Measurements from ENCODE around the gene SYPL1. TPM values are rescaled to one million over a fixed set of nuclear protein-coding genes. Genes with fewer than 3 reads are reported as not detected.

SYPL1 gene
- total RNA-seq, 1 experiment from 2014 or later: 76.4 TPM

DNA sequence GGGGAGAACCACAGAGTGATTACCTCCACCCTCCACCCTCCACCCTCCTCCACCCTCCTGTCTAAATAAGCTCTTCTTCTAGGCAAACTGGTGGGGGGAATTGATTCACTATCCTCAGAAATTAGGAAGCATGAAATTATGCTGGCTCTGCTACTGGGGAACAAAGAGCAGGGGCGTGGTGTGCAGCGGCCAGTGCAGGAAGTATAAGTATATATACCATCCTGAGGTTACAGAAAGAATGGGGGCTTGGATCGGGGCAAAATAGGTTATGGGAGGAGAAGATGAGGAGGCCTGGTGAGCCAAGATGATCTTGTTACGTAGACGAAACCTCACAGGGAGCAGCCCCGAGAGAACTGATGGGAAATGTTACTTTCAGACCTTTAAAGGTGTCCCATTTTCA lies 49.1 kb downstream of the SYPL1 start:
- Histone ChIP-seq H3K36me3 (ENCODE audit: insufficient read depth, low read length, poor library complexity, severe bottlenecking) (no peaks in the 10 kb centered on the region), H3K27me3 (replicated peaks; ENCODE audit: insufficient read depth, low read depth, low read length, poor library complexity) (no peaks in the 10 kb centered on the region), H3K4me1 (ENCODE audit: insufficient read depth, low read length, poor library complexity, severe bottlenecking) (peaks cover 43% of the 10 kb centered on the region), H3K27ac (ENCODE audit: low read depth, low read length, poor library complexity, severe bottlenecking) (no peak overlapping the region), H3K9me3 (ENCODE audit: low read depth, low read length, poor library complexity, severe bottlenecking) (no peaks in the 10 kb centered on the region), H3K4me3 (ENCODE audit: low read depth, low read length, poor library complexity, severe bottlenecking) (no peak overlapping the region)
- intact Hi-C loops (cut with micrococcal nuclease; ENCODE audit: unreplicated experiment): no loop called here
- POLR2A ChIA-PET (ENCODE audit: low non-redundant PET): no interaction called here
- DNase-seq (ENCODE audit: low spot score): no peak
- CTCF ChIA-PET: interaction anchor here (0.6 kb wide), 1 partner anchor 31 kb away, joined by 3 read pairs; no protein-coding TSS in a partner anchor
- TF ChIP-seq, protein P1, sequence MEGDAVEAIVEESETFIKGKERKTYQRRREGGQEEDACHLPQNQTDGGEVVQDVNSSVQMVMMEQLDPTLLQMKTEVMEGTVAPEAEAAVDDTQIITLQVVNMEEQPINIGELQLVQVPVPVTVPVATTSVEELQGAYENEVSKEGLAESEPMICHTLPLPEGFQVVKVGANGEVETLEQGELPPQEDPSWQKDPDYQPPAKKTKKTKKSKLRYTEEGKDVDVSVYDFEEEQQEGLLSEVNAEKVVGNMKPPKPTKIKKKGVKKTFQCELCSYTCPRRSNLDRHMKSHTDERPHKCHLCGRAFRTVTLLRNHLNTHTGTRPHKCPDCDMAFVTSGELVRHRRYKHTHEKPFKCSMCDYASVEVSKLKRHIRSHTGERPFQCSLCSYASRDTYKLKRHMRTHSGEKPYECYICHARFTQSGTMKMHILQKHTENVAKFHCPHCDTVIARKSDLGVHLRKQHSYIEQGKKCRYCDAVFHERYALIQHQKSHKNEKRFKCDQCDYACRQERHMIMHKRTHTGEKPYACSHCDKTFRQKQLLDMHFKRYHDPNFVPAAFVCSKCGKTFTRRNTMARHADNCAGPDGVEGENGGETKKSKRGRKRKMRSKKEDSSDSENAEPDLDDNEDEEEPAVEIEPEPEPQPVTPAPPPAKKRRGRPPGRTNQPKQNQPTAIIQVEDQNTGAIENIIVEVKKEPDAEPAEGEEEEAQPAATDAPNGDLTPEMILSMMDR (conservative IDR thresholded peaks at IDR 0.05; ENCODE audit: low read depth, low read length): no peak
- TF ChIP-seq EZH2 (IDR thresholded peaks at IDR 0.05; ENCODE audit: borderline replicate concordance, low read depth, low read length, poor library complexity, severe bottlenecking): no peak
- BruUV-seq (replicated peaks): no TSS peak

DNA sequence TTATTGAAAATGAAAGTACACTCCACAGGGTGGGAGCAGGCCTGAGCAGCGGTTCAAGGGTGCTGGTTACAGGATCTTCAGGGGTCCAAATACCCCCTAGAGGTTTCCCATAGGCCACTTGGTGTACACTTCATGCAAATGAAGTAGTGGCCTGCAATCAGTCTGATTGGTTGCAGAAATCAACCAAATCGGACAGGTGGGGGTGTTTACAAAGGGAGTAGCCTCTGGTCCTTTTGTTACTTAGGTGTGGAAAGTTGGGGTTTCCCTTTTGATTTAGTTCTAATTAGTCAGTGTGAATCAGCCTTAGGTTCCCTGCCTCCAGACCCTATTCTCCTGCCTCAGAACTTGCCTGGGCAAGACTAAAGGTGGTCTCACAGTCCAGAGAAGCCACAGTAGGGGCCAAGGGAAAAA lies 49.6 kb downstream of the SYPL1 start:
- ChIA-PET CTCF (no interaction called here), POLR2A (ENCODE audit: low non-redundant PET) (no interaction called here)
- no peak for TF ChIP-seq EZH2 (IDR thresholded peaks at IDR 0.05; ENCODE audit: borderline replicate concordance, low read depth, low read length, poor library complexity, severe bottlenecking)
- TF ChIP-seq, protein P1 (conservative IDR thresholded peaks at IDR 0.05; ENCODE audit: low read depth, low read length): no peak
- peaks cover 46% of the 10 kb centered on the region for H3K4me1 ChIP-seq (ENCODE audit: insufficient read depth, low read length, poor library complexity, severe bottlenecking)
- DNase-seq (ENCODE audit: low spot score): no peak
- H3K27me3 ChIP-seq (replicated peaks; ENCODE audit: insufficient read depth, low read depth, low read length, poor library complexity): no peaks in the 10 kb centered on the region
- no peaks in the 10 kb centered on the region for H3K9me3 ChIP-seq (ENCODE audit: low read depth, low read length, poor library complexity, severe bottlenecking)
- H3K4me3 ChIP-seq (ENCODE audit: low read depth, low read length, poor library complexity, severe bottlenecking): no peak overlapping the region
- intact Hi-C loops (cut with micrococcal nuclease; ENCODE audit: unreplicated experiment): no loop called here
- no peak overlapping the region for H3K27ac ChIP-seq (ENCODE audit: low read depth, low read length, poor library complexity, severe bottlenecking)
- no TSS peak for BruUV-seq (replicated peaks)
- H3K36me3 ChIP-seq (ENCODE audit: insufficient read depth, low read length, poor library complexity, severe bottlenecking): no peaks in the 10 kb centered on the region

DNA sequence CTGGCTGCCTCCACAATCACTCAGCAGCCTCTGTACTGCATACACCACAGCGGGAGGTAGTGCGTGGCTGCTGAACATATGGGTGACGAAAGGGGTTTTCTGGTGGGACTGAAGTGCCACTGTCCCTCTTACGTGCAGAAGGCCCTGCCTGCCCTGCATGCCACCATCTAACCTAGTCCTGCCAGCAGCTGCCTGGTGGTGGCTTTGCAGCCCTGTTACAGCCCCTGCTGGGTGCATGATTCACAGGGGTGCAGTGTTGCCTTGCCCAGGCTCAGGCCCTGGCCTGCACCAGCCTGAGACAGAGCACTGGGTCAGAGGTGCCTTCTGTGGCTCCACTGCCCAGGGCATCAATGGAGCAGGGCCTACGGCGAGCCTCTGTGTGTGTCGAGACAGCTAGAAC lies 50.1 kb downstream of the SYPL1 start:
- TF ChIP-seq EZH2 (IDR thresholded peaks at IDR 0.05; ENCODE audit: borderline replicate concordance, low read depth, low read length, poor library complexity, severe bottlenecking): no peak
- TF ChIP-seq, protein P1 (conservative IDR thresholded peaks at IDR 0.05; ENCODE audit: low read depth, low read length): no peak
- no peak for DNase-seq (ENCODE audit: low spot score)
- intact Hi-C loops (cut with micrococcal nuclease; ENCODE audit: unreplicated experiment): no loop called here
- ChIA-PET CTCF (no interaction called here), POLR2A (ENCODE audit: low non-redundant PET) (no interaction called here)
- H3K27ac ChIP-seq (ENCODE audit: low read depth, low read length, poor library complexity, severe bottlenecking): no peak overlapping the region
- no TSS peak for BruUV-seq (replicated peaks)
- peaks cover 46% of the 10 kb centered on the region for H3K4me1 ChIP-seq (ENCODE audit: insufficient read depth, low read length, poor library complexity, severe bottlenecking)
- no peak overlapping the region for H3K4me3 ChIP-seq (ENCODE audit: low read depth, low read length, poor library complexity, severe bottlenecking)
- H3K36me3 ChIP-seq (ENCODE audit: insufficient read depth, low read length, poor library complexity, severe bottlenecking): no peaks in the 10 kb centered on the region
- H3K27me3 ChIP-seq (replicated peaks; ENCODE audit: insufficient read depth, low read depth, low read length, poor library complexity): no peaks in the 10 kb centered on the region
- H3K9me3 ChIP-seq (ENCODE audit: low read depth, low read length, poor library complexity, severe bottlenecking): no peaks in the 10 kb centered on the region
